Ectodermal cell (in vitro differentiated cells): Measurements from ENCODE around the gene S1PR4.
"Not testable (repeated sequence)": the region's sequence is repeated elsewhere in the genome, so short reads cannot be mapped to it uniquely, and the experiment has no call there.

Experiments used
- H3K27ac ChIP-seq: 2 replicates; pipeline ENCODE4 v1.7.0; 2013; ENCODE audit warnings: mild to moderate bottlenecking, low read depth, low read length; ENCODE audit not compliant: insufficient read depth, poor library complexity, severe bottlenecking
- H3K27me3 ChIP-seq: 2 replicates; pipeline ENCODE4 v1.7.0; 2013; ENCODE audit warnings: mild to moderate bottlenecking, low read length; ENCODE audit not compliant: insufficient read depth, control insufficient read depth, poor library complexity, severe bottlenecking
- H3K36me3 ChIP-seq: one replicate; pipeline ENCODE4 v1.7.0; 2013; ENCODE audit warnings: low read length; ENCODE audit not compliant: control insufficient read depth, insufficient read depth
- H3K4me1 ChIP-seq: one replicate; pipeline ENCODE4 v1.7.0; 2013; ENCODE audit warnings: low read length; ENCODE audit not compliant: control insufficient read depth, insufficient read depth
- H3K4me3 ChIP-seq: 2 replicates; pipeline ENCODE4 v1.7.0; 2013; ENCODE audit warnings: low read depth, low read length, control low read depth; ENCODE audit not compliant: insufficient read depth
- H3K9me3 ChIP-seq: 2 replicates; pipeline ENCODE4 v1.7.0; 2013; ENCODE audit warnings: mild to moderate bottlenecking, low read length, moderate library complexity; ENCODE audit not compliant: control insufficient read depth
- WGBS, 2 experiments: methylation state at CpG; one replicate each; pipeline ENCODE4 v1.1.7; 2013; ENCODE audit warnings: missing lambda C conversion rate in 2 of 2; 5-methylcytosine and 5-hydroxymethylcytosine counted together

S1PR4 gene

DNA sequence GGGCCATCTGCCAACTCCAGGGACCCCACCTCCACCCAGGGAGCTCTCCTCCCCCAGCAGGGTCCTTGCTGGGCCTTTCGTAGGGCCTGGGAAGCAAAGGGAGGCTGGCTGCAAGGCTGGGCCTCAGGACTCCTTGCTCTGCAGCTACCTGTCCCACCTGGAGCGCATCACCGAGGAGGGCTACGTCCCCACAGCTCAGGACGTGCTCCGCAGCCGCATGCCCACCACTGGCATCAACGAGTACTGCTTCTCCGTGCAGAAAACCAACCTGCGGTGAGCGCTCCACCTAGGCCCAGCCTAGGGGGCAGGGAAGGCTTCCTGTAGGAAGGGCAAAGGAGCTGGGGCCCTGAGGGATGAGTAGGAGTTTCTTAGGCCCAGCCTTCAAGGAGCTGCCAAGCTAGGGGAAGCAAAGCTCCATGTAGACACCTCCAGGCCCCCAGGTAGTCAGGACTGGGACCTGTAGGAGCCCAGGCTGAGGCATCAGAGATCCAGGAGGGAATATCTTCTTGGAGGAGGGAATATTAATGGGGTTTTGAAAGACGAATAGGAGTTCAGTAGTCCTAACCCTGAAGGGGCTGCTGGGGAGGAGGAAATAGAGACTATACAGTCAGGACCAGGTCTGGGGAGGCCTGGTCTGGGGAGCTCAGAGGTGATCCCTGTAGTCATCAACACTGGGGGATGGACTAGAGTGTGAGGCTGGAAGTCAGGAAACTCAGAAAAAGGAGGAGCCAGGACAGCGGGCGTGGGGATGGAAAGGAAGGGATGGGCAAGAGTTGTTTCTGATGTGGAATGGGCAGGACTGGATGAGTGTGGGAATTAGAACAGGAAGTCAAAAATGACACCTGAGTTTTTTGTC is 26.8 kb upstream of the S1PR4 start:
- no peak overlapping the region for H3K4me3 ChIP-seq
- 74% methylated on average over 14 of the region's 14 CpGs for WGBS, 2 experiments
- no peaks in the 10 kb centered on the region for H3K9me3 ChIP-seq
- H3K4me1 ChIP-seq: no peaks in the 10 kb centered on the region
- no peaks in the 10 kb centered on the region for H3K36me3 ChIP-seq
- peaks cover 7% of the 10 kb centered on the region for H3K27me3 ChIP-seq
- H3K27ac ChIP-seq: no peak overlapping the region

DNA sequence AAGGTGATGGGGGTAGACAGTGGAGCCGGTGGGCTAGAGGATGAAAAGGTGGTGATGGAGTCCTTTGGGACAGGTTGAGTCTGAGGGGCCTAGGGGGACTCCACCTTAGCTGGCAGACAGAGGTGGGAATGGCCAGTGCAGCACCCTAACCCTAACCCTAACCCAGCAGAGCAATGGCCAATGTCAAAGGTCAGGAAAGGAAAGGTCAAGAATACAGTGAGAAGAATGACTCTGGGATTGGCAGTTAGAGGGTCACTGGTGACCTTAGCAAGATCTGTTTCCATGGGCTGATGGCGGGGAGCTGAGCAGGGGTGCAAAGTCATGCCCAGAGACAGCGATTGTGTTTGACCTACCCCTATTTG is 26.2 kb upstream of the S1PR4 start:
- Histone ChIP-seq H3K27ac (no peak overlapping the region), H3K4me3 (no peak overlapping the region), H3K36me3 (no peaks in the 10 kb centered on the region), H3K9me3 (no peaks in the 10 kb centered on the region), H3K4me1 (no peaks in the 10 kb centered on the region), H3K27me3 (peaks cover 7% of the 10 kb centered on the region)
- WGBS, 2 experiments: 93 to 96% methylated on average over 3 of the region's 3 CpGs

DNA sequence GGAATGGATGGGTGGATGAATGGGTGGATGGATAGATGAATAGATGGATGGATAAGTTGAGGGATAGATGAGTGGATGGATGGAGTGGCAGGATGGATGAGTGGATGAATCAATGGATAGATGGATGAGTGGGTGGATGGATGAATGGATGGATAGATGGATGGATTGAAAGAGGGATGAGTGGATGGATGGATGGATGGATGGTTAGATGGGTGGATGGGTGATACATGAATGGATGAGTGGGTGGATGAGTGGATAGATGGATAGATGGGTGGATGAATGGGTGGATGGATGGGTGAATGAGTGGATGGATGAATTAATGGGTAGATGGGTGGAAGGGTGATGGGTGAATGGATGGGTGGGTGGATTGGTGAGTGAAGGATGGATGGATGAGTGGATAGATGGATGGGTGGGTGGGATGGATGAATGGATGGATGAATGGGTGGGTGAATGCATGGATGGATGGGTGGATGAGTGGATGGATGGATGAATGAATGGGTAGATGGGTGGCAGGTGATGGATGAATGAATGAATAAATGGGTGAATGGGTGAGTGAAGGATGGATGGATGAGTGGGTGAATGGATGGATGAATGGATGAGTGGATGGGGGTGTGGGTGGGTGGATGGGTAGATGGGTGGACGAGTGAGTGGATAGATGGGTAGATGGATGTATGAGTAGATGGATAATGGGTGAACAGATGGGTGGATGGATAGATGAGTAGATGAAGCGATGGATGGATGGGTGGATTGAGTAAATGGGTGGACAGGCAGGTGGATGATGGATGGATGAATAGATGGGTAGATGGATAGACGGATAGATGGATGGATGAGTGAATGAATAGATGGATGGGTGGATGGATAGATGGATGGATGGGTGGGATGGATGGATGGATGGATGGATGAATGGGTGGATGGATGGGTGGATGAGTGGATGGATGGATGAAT is 25.0 kb upstream of the S1PR4 start:
- Histone ChIP-seq H3K4me1 (no peaks in the 10 kb centered on the region), H3K36me3 (no peaks in the 10 kb centered on the region), H3K27me3 (peaks cover 7% of the 10 kb centered on the region), H3K4me3 (no peak overlapping the region), H3K9me3 (no peaks in the 10 kb centered on the region), H3K27ac (no peak overlapping the region)
- WGBS, 2 experiments: 85 to 87% methylated on average over 3 of the region's 3 CpGs

DNA sequence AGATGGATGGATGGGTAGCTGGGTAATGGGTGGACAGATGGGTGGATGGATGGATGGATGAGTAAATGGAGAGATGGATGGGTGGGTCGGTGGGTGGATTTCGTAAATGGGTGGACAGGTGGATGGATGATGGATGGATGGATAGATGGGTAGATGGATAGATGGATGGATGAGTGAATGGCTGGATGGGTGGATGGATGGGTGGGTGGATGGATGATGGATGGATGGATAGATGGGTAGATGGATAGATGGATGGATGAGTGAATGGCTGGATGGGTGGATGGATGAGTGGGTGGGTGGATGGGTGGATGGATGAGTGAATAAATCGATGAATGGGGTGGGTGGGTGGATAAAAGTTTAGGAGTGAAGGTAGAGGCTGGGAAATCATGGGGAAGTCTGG is 24.1 kb upstream of the S1PR4 start:
- H3K27me3 ChIP-seq: not testable (repeated sequence)
- 89 to 90% methylated on average over 3 of the region's 3 CpGs for WGBS, 2 experiments

DNA sequence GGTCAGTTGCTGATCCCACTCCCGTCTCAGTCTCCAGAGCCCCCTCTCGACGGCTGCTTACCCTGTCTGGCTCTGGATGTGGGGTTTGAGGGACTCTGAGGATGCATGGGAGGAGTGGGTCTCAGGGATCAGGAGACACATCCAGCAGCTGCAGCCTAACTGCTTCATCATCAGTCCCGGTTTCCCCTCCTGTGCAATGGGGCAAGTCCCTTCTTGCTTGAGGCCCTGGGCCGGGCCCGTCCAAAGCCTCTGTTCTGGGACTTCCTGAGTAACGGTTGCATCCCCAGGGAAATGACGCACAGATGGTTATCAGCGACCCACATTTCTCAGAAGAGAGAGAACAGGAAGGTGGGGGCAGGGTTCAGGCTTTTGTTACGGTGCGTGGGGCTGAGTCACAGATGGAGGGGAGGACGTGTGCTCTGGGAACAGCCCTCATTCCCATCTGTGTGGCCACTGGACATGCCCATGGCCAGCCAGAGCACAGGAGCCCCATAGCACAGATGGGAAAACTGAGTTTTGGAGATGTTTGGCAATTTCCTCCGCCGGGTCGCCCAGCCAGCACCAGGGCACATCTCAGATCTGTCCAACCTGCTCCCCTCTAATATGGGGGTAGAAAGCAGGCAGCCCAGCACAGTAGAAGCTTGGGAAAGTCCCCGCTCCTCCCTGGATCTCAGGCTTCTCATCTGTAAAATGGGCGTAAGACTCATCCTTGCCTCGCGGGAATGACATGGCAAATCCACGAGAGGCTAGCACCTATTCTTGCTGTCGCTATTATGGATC is 23.4 kb upstream of the S1PR4 start:
- Histone ChIP-seq H3K36me3 (no peaks in the 10 kb centered on the region), H3K27ac (no peak overlapping the region), H3K9me3 (no peaks in the 10 kb centered on the region), H3K4me3 (no peak overlapping the region), H3K4me1 (no peaks in the 10 kb centered on the region), H3K27me3 (peaks cover 3% of the 10 kb centered on the region)
- 84 to 86% methylated on average over 21 of the region's 21 CpGs for WGBS, 2 experiments

More for the DNA sequence above, 24.1 kb upstream of the S1PR4 start:
- not testable (repeated sequence) for H3K4me1 ChIP-seq, H3K36me3 ChIP-seq, H3K9me3 ChIP-seq, H3K4me3 ChIP-seq, H3K27ac ChIP-seq

DNA sequence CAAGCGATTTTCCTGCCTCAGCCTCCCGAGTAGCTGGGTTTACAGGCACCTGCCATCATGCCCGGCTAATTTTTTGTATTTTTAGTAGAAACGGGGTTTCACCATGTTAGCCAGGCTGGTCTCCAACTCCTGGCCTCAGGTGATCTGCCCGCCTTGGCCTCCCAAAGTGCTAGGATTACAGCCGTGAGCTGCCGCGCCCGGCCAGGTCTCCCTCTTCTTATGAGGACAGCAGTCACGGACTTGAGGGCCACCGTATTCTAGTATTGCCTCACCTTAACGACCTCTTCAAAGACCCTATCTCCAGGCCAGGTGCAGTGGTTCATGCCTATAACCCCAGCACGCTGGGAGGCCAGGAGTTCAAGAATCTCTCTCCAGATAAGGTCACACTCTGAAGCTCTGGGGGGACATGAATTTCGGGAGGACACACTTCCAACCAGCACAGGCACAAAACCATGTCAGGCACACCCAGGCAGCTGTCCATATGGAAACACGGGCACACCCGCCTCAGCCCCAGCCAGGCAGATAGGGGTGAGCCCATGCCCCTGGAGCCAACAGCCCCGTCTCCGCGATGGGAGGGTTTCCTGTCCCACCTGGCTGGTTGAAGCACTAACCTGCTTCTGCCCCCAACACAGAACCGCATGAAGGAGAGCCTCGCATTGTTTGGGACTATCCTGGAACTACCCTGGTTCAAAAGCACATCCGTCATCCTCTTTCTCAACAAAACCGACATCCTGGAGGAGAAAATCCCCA is 21.3 kb upstream of the S1PR4 start:
- no peak overlapping the region for H3K27ac ChIP-seq
- no peak overlapping the region for H3K4me3 ChIP-seq
- no peaks in the 10 kb centered on the region for H3K27me3 ChIP-seq
- 90 to 92% methylated on average over 23 of the region's 23 CpGs for WGBS, 2 experiments
- H3K4me1 ChIP-seq: no peaks in the 10 kb centered on the region
- H3K9me3 ChIP-seq: no peaks in the 10 kb centered on the region
- H3K36me3 ChIP-seq: no peaks in the 10 kb centered on the region

DNA sequence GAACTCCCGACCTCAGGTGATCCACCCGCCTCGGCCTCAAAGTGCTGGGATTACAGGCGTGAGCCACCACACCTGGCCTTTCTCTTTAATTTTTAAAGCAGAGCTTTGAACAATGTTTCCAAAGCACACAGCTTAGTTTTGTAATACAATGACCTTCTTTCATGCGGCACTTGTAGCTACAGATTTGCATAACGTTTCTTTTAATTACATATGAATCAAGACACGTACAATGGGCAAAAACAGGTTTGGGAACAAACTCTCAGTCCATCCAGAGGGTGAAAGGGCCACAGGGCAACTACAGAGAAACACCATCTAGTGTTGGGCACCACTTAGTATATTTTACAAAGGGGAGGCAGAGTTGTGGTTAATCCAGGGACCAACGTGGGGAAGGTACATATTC is 19.0 kb upstream of the S1PR4 start:
- 72 to 75% methylated on average over 7 to 8 of the region's 8 CpGs for WGBS, 2 experiments
- no peak overlapping the region for H3K4me3 ChIP-seq
- H3K4me1 ChIP-seq: no peaks in the 10 kb centered on the region
- no peaks in the 10 kb centered on the region for H3K9me3 ChIP-seq
- peaks cover 8% of the 10 kb centered on the region for H3K27me3 ChIP-seq
- no peak overlapping the region for H3K27ac ChIP-seq
- no peaks in the 10 kb centered on the region for H3K36me3 ChIP-seq

DNA sequence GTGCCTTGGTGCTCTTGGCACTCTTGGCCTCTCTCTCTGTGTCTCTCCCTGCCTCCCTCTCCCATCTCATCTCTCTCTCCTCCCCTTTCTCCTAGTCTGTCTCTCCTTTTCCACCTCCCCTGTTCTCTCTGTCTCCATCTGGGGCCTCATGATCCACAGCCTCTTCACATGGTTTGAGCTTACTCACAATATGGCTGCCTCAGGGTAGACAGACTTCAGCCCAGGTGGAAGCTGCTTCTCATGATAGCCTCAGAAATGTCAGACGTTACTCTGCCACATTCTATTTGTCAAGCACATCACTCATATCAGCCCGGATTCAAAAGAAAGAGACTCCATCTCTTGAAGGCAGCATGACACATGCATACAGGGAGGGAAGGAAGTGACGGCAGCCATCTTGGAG is 18.4 kb upstream of the S1PR4 start:
- H3K4me3 ChIP-seq: no peak overlapping the region
- no peaks in the 10 kb centered on the region for H3K4me1 ChIP-seq
- 76 to 85% methylated on average over 3 of the region's 3 CpGs for WGBS, 2 experiments
- H3K36me3 ChIP-seq: no peaks in the 10 kb centered on the region
- H3K27me3 ChIP-seq: peaks cover 8% of the 10 kb centered on the region
- no peaks in the 10 kb centered on the region for H3K9me3 ChIP-seq
- H3K27ac ChIP-seq: no peak overlapping the region

DNA sequence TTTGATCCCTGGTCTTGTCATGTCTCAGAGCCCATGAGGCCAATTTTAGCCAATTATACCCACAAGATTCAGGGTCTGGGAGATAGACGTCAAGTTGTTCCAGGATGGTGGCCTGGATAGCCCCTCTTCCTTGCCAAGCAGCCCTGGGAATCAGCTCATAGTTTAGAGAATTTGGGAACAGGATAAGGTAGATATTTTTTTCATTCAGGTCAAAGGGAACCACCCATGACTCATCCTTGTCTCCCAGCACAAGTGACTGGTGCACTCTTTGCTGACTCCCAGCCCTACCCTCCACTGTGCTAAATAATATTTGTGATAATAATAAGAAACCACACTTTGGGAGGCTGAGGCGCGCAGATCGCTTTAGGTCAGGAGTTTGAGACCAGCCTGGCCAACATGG is 17.1 kb upstream of the S1PR4 start:
- no peaks in the 10 kb centered on the region for H3K4me1 ChIP-seq
- H3K36me3 ChIP-seq: no peaks in the 10 kb centered on the region
- H3K27ac ChIP-seq: no peak overlapping the region
- peaks cover 8% of the 10 kb centered on the region for H3K27me3 ChIP-seq
- no peak overlapping the region for H3K4me3 ChIP-seq
- H3K9me3 ChIP-seq: no peaks in the 10 kb centered on the region
- 96 to 97% methylated on average over 4 of the region's 4 CpGs for WGBS, 2 experiments
